H1 (cell line): ENCODE data around the gene CHMP4A. TPM values are rescaled to one million over a fixed set of nuclear protein-coding genes. Genes with fewer than 3 reads are reported as not detected.

Source experiments
- CTCF ChIA-PET: fragments of 300-600 bp; sonication (Branson Sonifier 250); formaldehyde crosslinking; loops from one replicate; lab custom pipeline; 2021; ENCODE audit not compliant: partially characterized antibody; lab: Charles Lee
- POLR2A ChIA-PET: fragments of 300-600 bp; sonication (Branson Sonifier 250); formaldehyde crosslinking; loops from one replicate; lab custom pipeline; 2021; ENCODE audit warnings: inconsistent platforms; ENCODE audit not compliant: partially characterized antibody; lab: Charles Lee
- DNase-seq, 2 experiments: peaks; one replicate each; pipeline versions ENCODE4 v3.0.0 to v3.0.0-alpha.2; 2010 to 2022; ENCODE audit warnings: low spot score in 2 of 2, low read depth in 1 of 2, mixed read lengths in 1 of 2
- FAIRE-seq: peaks from 2 replicates; lab custom pipeline; 2011; peaks lifted over from hg19 to GRCh38; lab: Jason Lieb, UNC
- H2AFZ ChIP-seq: 2 replicates; pipeline ENCODE4 v1.8.1; 2012; ENCODE audit warnings: low read length, inconsistent platforms
- H2AK5ac ChIP-seq: 2 replicates; pipeline ENCODE4 v1.6.1; 2013; ENCODE audit warnings: low read depth, low read length
- H2BK120ac ChIP-seq: replicated peaks from 2 replicates; pipeline ENCODE3; 2013; ENCODE audit warnings: low read depth, low read length, inconsistent platforms
- H2BK12ac ChIP-seq: 2 replicates; pipeline ENCODE4 v1.6.1; 2013; ENCODE audit warnings: low read depth, low read length
- H2BK15ac ChIP-seq: 2 replicates; pipeline ENCODE4 v1.6.1; 2013; ENCODE audit warnings: low read length
- H2BK20ac ChIP-seq: 2 replicates; pipeline ENCODE4 v1.6.1; 2013; ENCODE audit warnings: low read length
- H2BK5ac ChIP-seq: 2 replicates; pipeline ENCODE4 v1.6.1; 2013; ENCODE audit warnings: low read depth, low read length
- H3K14ac ChIP-seq: 2 replicates; pipeline ENCODE4 v1.6.1; 2013; ENCODE audit warnings: inconsistent platforms; ENCODE audit not compliant: insufficient read length
- H3K18ac ChIP-seq: 2 replicates; pipeline ENCODE4 v1.6.1; 2013; ENCODE audit warnings: low read length; ENCODE audit errors: extremely low read depth
- H3K23ac ChIP-seq: 2 replicates; pipeline ENCODE4 v1.6.1; 2013; ENCODE audit warnings: inconsistent platforms; ENCODE audit not compliant: insufficient read length
- H3K23me2 ChIP-seq: 2 replicates; pipeline ENCODE4 v1.6.1; 2013; ENCODE audit warnings: low read depth, low read length
- H3K27ac ChIP-seq: 2 replicates; pipeline ENCODE4 v1.6.1; 2011; ENCODE audit warnings: low read depth, low read length, inconsistent platforms
- H3K27me3 ChIP-seq, 4 experiments: replicated peaks in 1 of 4; 1 replicate in 1 of 4; 2 replicates in 3 of 4; pipeline versions ENCODE4 v1.6.1 to v1.8.1; 2011 to 2013; ENCODE audit warnings: low read length in 3 of 4, mild to moderate bottlenecking in 3 of 4, inconsistent platforms in 2 of 4, mixed read lengths in 2 of 4, moderate library complexity in 1 of 4; ENCODE audit not compliant: control insufficient read depth in 3 of 4, insufficient read depth in 3 of 4; ENCODE audit errors: extremely low read depth in 1 of 4
- H3K36me3 ChIP-seq, 4 experiments: 2 replicates each; pipeline versions ENCODE4 v1.6.1 to v1.8.1; 2011 to 2013; ENCODE audit warnings: mild to moderate bottlenecking in 4 of 4, low read length in 3 of 4, moderate library complexity in 2 of 4, control low read depth in 1 of 4, inconsistent platforms in 1 of 4; ENCODE audit not compliant: insufficient read depth in 4 of 4, control insufficient read depth in 2 of 4
- H3K4ac ChIP-seq: replicated peaks from 2 replicates; pipeline ENCODE3; 2013; ENCODE audit warnings: low read length, low read depth, mixed read lengths, inconsistent platforms; ENCODE audit not compliant: insufficient read length
- H3K4me1 ChIP-seq, 4 experiments: replicated peaks in 1 of 4; 1 replicate in 1 of 4; 2 replicates in 3 of 4; pipeline versions ENCODE4 v1.6.1 to v1.8.1; 2011 to 2013; ENCODE audit warnings: low read length in 3 of 4, inconsistent platforms in 2 of 4, mixed read lengths in 1 of 4; ENCODE audit not compliant: insufficient read depth in 4 of 4, control insufficient read depth in 3 of 4
- H3K4me2 ChIP-seq, 2 experiments: 2 replicates each; pipeline versions ENCODE4 v1.6.1 to v1.8.1; 2011 to 2013; ENCODE audit warnings: low read depth in 2 of 2, low read length in 2 of 2, control low read depth in 1 of 2, inconsistent platforms in 1 of 2, mild to moderate bottlenecking in 1 of 2; ENCODE audit not compliant: insufficient read depth in 1 of 2
- H3K4me3 ChIP-seq, 4 experiments: fragments of 200-600, 300-600 bp in 1 of 4; sonication (generic), shearing (Covaris generic), sonication (Bioruptor Twin) in 1 of 4; 2 replicates each; pipeline versions ENCODE4 v1.5.1 to v1.8.1; 2011 to 2016; ENCODE audit warnings: low read length in 4 of 4, low read depth in 3 of 4, control low read depth in 2 of 4, inconsistent platforms in 2 of 4, mild to moderate bottlenecking in 2 of 4, mixed read lengths in 1 of 4, moderate library complexity in 1 of 4; ENCODE audit not compliant: insufficient read depth in 2 of 4; ENCODE audit errors: extremely low read depth in 1 of 4
- H3K56ac ChIP-seq: replicated peaks from 2 replicates; pipeline ENCODE3; 2013; ENCODE audit warnings: low read depth, mild to moderate bottlenecking, mixed read lengths, low read length, inconsistent platforms; ENCODE audit not compliant: insufficient read length
- H3K79me1 ChIP-seq: 2 replicates; pipeline ENCODE4 v1.6.1; 2013; ENCODE audit warnings: low read depth, low read length, control low read depth
- H3K79me2 ChIP-seq, 2 experiments: 2 replicates each; pipeline versions ENCODE4 v1.6.1 to v1.8.1; 2012 to 2013; ENCODE audit warnings: low read length in 2 of 2, mild to moderate bottlenecking in 2 of 2, inconsistent platforms in 1 of 2; ENCODE audit not compliant: insufficient read depth in 2 of 2, control insufficient read depth in 1 of 2
- H3K9ac ChIP-seq, 4 experiments: replicated peaks in 1 of 4; 1 replicate in 1 of 4; 2 replicates in 3 of 4; pipeline versions ENCODE4 v1.6.1 to v1.8.1; 2011 to 2013; ENCODE audit warnings: low read depth in 3 of 4, low read length in 3 of 4, control low read depth in 2 of 4, mild to moderate bottlenecking in 2 of 4, moderate library complexity in 2 of 4, inconsistent platforms in 1 of 4; ENCODE audit errors: extremely low read depth in 1 of 4
- H3K9me3 ChIP-seq, 2 experiments: 2 replicates each; pipeline versions ENCODE4 v1.6.1 to v1.8.1; 2012 to 2013; ENCODE audit warnings: mild to moderate bottlenecking in 2 of 2, moderate library complexity in 2 of 2, control low read depth in 1 of 2, inconsistent platforms in 1 of 2, low read depth in 1 of 2, low read length in 1 of 2, mixed read lengths in 1 of 2; ENCODE audit not compliant: insufficient read depth in 2 of 2
- H4K20me1 ChIP-seq, 2 experiments: replicated peaks in 1 of 2; 2 replicates each; pipeline versions ENCODE3 to v1.8.1; 2011 to 2013; ENCODE audit warnings: inconsistent platforms in 2 of 2, low read length in 2 of 2, mild to moderate bottlenecking in 1 of 2; ENCODE audit not compliant: insufficient read depth in 2 of 2, control insufficient read depth in 1 of 2
- H4K5ac ChIP-seq: 2 replicates; pipeline ENCODE4 v1.6.1; 2013; ENCODE audit warnings: low read length, low read depth, mixed read lengths, inconsistent platforms; ENCODE audit not compliant: insufficient read length
- H4K8ac ChIP-seq: 2 replicates; pipeline ENCODE4 v1.8.0; 2013; ENCODE audit warnings: mild to moderate bottlenecking, moderate library complexity, low read length, inconsistent platforms; ENCODE audit not compliant: insufficient read depth; ENCODE audit errors: extremely low read depth
- H4K91ac ChIP-seq: replicated peaks from 2 replicates; pipeline ENCODE3; 2013; ENCODE audit warnings: low read length, mixed read lengths, inconsistent platforms; ENCODE audit not compliant: insufficient read length
- BACH1 ChIP-seq: IDR thresholded peaks from 2 replicates; pipeline ENCODE4 v1.6.1; 2012; ENCODE audit warnings: low read length, improper control_type of control experiment
- CTBP2 ChIP-seq: IDR thresholded peaks from 2 replicates; pipeline ENCODE4 v1.7.0; 2011; ENCODE audit warnings: borderline replicate concordance, mild to moderate bottlenecking, moderate library complexity, mixed read lengths, low read length; ENCODE audit not compliant: insufficient read depth, insufficient read length
- HDAC2 ChIP-seq, 2 experiments: fragments of 300-600 bp in 1 of 2; sonication (generic) in 1 of 2; IDR thresholded peaks; 2 replicates each; pipeline ENCODE4 v1.6.1; 2011 to 2012; ENCODE audit warnings: low read depth in 2 of 2, low read length in 2 of 2, mild to moderate bottlenecking in 2 of 2, moderate library complexity in 2 of 2, borderline replicate concordance in 1 of 2, inconsistent platforms in 1 of 2
- KDM4A ChIP-seq: IDR thresholded peaks from one replicate; pipeline ENCODE4 v1.7.1; 2012; ENCODE audit warnings: low read depth, mild to moderate bottlenecking, moderate library complexity, low read length, inconsistent platforms; ENCODE audit not compliant: severe bottlenecking
- NANOG ChIP-seq: IDR thresholded peaks from 2 replicates; pipeline ENCODE4 v1.6.1; 2011; ENCODE audit warnings: low read length, low read depth, mild to moderate bottlenecking, inconsistent platforms; ENCODE audit not compliant: insufficient read depth, poor library complexity, severe bottlenecking
- RNF2 ChIP-seq: fragments of 200-900, 300-1000 bp; sonication (generic); IDR thresholded peaks from 2 replicates; pipeline ENCODE4 v1.7.1; 2016; ENCODE audit warnings: borderline replicate concordance, low read depth, mild to moderate bottlenecking, antibody characterized with exemption, low read length; ENCODE audit not compliant: poor library complexity, severe bottlenecking; ENCODE audit errors: missing control alignments
- SIN3A ChIP-seq, 2 experiments: IDR thresholded peaks in 1 of 2; conservative IDR thresholded peaks in 1 of 2; 2 replicates each; pipeline ENCODE4 v1.6.1; 2011 to 2012; ENCODE audit warnings: low read length in 2 of 2, improper control_type of control experiment in 1 of 2, low read depth in 1 of 2, mild to moderate bottlenecking in 1 of 2
- SIX5 ChIP-seq: IDR thresholded peaks from 2 replicates; pipeline ENCODE4 v1.6.1; 2011; ENCODE audit warnings: mild to moderate bottlenecking, low read depth, low read length
- SP2 ChIP-seq: IDR thresholded peaks from 2 replicates; pipeline ENCODE4 v1.6.1; 2012; ENCODE audit warnings: mild to moderate bottlenecking, low read length, inconsistent platforms
- TEAD4 ChIP-seq: IDR thresholded peaks from 2 replicates; pipeline ENCODE4 v1.6.1; 2012; ENCODE audit warnings: low read depth, low read length, inconsistent platforms, mixed read lengths
- WGBS, 2 experiments: shearing (Covaris generic) in 1 of 2; methylation state at CpG; one replicate each; pipeline versions ENCODE4 v1.1.6 to v1.1.7; 2013 to 2015; ENCODE audit warnings: low lambda C conversion rate in 2 of 2, mixed read lengths in 2 of 2, inconsistent platforms in 1 of 2, low coverage in 1 of 2, missing lambda C conversion rate in 1 of 2; ENCODE audit not compliant: insufficient replicate concordance in 2 of 2, insufficient coverage in 1 of 2, insufficient read length in 1 of 2; ENCODE audit errors: extremely low coverage in 1 of 2, missing lambda C conversion rate in 1 of 2; 5-methylcytosine and 5-hydroxymethylcytosine counted together
- polyA plus RNA-seq, 7 experiments: library from polyadenylated mRNA; depleted of rRNA in 3 of 7; stranded (reverse) in 5 of 7; unstranded in 2 of 7; fragments of >200 nt in 5 of 7; fragments of 200-250 nt in 2 of 7; gene quantifications; 1 replicate in 5 of 7; 2 replicates in 1 of 7; 4 replicates in 1 of 7; pipeline versions ENCODE4 v1.2.1 to v1.2.3, GENCODE V29; 2011 to 2013; ENCODE audit warnings: missing spikeins in 2 of 7, mixed read lengths in 2 of 7
- total RNA-seq: library from RNA; stranded (reverse); fragmentation: NEBNext Ultra II Directional; extraction: Animal tissue kit (Norgen Biotek cat#: 25700); gene quantifications from 2 replicates; pipeline ENCODE4 v1.2.1, GENCODE V29; 2021

CHMP4A gene
- total and polyA plus RNA-seq, 2 of the 8 experiments (the other 6 are each of a cell fraction or from before 2014, with no cell fraction given) = 32.9 to 37.6 TPM

DNA sequence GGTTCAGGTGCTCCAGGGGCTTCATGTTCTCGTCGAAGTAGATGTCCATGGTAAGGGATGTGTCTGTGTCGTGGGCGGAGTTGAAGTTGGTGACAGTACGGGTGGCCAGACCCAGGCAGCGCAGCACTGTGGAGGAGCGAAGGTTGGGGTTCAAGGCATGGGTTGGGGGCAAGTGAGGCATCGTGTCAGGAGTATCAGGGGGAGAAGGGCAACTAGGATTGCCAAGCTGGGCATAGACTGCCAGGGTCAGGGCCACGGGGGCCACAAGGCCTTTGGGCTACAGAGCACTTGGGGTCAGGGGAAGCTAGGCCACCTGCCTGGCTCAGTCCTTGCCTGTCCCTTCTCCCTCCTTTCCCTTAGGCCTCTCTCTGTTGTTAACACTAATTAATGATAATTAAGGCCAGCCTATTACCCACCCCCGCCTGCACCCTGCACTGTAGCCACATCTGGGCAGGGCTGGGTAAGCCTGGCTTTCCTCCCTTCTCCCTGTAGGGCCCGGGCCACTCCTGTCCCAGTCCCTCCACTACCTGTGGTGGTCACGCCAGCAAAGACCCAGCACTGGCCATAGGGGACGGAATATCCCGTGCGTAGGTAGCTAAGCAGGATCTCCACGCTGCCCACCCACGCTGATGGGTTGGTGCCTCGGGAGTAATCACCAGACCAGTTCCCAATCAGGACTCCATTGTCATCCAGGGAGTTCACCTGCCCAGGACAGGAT is 45.4 kb upstream of the CHMP4A start:
- peaks cover 0 to 2% (median 0%) of the 10 kb centered on the region in 4 experiments; a peak in 1 of 7 replicates for H3K4me1 ChIP-seq
- no peak overlapping the region for H2BK15ac ChIP-seq
- no peaks in the 10 kb centered on the region for H3K36me3 ChIP-seq
- no peaks in the 10 kb centered on the region for H3K9me3 ChIP-seq
- no peak overlapping the region for H2BK120ac ChIP-seq
- no peaks in the 10 kb centered on the region; a peak in 1 of 7 replicates for H3K27me3 ChIP-seq
- H3K18ac ChIP-seq = no peak overlapping the region
- no peak overlapping the region for H4K91ac ChIP-seq
- no peaks in the 10 kb centered on the region for H3K23me2 ChIP-seq
- no peak overlapping the region for H3K14ac ChIP-seq
- FAIRE-seq = no peak
- no peak for DNase-seq
- CTCF ChIA-PET = interaction anchor here (0.5 to 3.6 kb wide), 8 partner anchors 12 to 1446 kb away, joined by 3 to 14 read pairs (median 6); partner anchors contain the start of genes CIDEB, RABGGTA and TINF2
- 88% methylated on average over 18 of the region's 18 CpGs; no CpG with 5 or more reads in 1 of the 2 experiments for WGBS, 2 experiments
- no peak overlapping the region for H3K4me3 ChIP-seq
- POLR2A ChIA-PET = interaction anchor here (0.7 to 3.9 kb wide), 7 partner anchors 8 to 56 kb away, joined by 3 to 14 read pairs (median 4); partner anchors contain the start of gene RABGGTA
- H3K79me1 ChIP-seq = no peaks in the 10 kb centered on the region
- H3K27ac ChIP-seq = no peak overlapping the region
- H2BK12ac ChIP-seq = 0 out of 2 replicates have a peak overlapping the region, but pooled peaks have one; percentile 9
- no peak overlapping the region for H3K4ac ChIP-seq
- peaks cover 0 to 2% of the 10 kb centered on the region in 2 experiments for H4K20me1 ChIP-seq
- H3K56ac ChIP-seq = no peak overlapping the region
- no peak overlapping the region for H3K9ac ChIP-seq
- no peak overlapping the region for H2BK5ac ChIP-seq
- H2AFZ ChIP-seq = no peak overlapping the region
- no peak overlapping the region for H3K23ac ChIP-seq
- H4K8ac ChIP-seq = peak overlapping the region; percentile 80
- no peak overlapping the region for H2AK5ac ChIP-seq
- H3K4me2 ChIP-seq = no peak overlapping the region
- no peaks in the 10 kb centered on the region for H3K79me2 ChIP-seq
- no peak overlapping the region for H4K5ac ChIP-seq
- no peak overlapping the region for H2BK20ac ChIP-seq
- TF ChIP-seq CTBP2 = no peak
- TF ChIP-seq BACH1 = no peak
- no peak for TF ChIP-seq NANOG
- TF ChIP-seq SP2 = no peak
- no peak for TF ChIP-seq KDM4A
- TF ChIP-seq SIX5 = no peak
- TF ChIP-seq SIN3A (conservative IDR thresholded peaks at IDR 0.05 in 1 of 2, IDR thresholded peaks at IDR 0.05 in 1 of 2; ENCODE audit: low read depth in 1 of 2, low read length in 2 of 2) = no peak
- TF ChIP-seq HDAC2 (IDR thresholded peaks at IDR 0.05; ENCODE audit: borderline replicate concordance in 1 of 2, low read depth in 2 of 2, low read length in 2 of 2) = no peak
- TF ChIP-seq TEAD4 = no peak
- TF ChIP-seq RNF2 = no peak
